AML-193 (cell line): ENCODE data around the gene KRTAP5-2.
A peak's percentile ranks its signal among the peaks of the same experiment; 100 is the strongest.
"Not testable (repeated sequence)": the region's sequence is repeated elsewhere in the genome, so short reads cannot be mapped to it uniquely, and the experiment has no call there.

Experiments used
- DNase-seq, 2 experiments: peaks; one replicate each; lab custom pipeline; 2025; lab: John Stamatoyannopoulos, UW

Gene KRTAP5-2, protein sequence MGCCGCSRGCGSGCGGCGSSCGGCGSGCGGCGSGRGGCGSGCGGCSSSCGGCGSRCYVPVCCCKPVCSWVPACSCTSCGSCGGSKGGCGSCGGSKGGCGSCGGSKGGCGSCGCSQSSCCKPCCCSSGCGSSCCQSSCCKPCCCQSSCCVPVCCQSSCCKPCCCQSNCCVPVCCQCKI

DNA sequence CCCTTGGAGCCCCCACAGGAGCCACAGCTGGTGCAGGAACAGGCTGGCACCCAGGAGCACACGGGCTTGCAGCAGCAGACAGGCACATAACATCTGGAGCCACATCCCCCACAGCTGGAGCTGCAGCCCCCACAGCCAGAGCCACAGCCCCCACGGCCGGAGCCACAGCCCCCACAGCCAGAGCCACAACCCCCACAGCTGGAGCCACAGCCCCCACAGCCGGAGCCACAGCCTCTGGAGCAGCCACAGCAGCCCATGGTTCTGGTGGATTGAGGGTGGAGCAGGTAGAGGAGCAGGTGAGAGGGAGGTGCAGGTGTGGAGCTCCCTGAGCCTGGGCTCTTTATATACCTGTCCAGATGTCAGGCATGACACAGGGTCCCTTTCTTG lies at the start of gene KRTAP5-2:
TSS of gene KRTAP5-2 (minus strand) at position 301 of the 387 bp plus-strand sequence. CDS start at position 257, 44 bp downstream.
- no peak for DNase-seq

DNA sequence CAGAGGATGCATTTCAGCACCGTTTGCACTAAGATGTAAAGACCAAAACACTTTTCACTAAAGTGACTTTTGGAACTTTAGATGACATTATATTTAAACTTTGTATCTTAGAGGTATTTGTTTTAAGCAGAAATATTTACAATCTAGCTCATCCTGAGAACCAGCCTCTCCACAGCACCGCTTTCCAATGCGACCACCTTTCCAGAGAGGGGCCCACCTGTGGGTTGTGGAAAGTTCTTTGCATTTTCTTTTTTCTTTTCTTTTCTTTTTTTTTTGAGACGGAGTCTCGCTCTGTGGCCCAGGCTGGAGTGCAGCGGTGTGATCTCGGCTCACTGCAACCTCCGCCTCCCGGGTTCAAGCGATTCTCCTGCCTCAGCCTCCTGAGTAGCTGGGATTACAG lies 48.4 kb upstream of the KRTAP5-2 start:
- DNase-seq, result not testable (repeated sequence)

DNA sequence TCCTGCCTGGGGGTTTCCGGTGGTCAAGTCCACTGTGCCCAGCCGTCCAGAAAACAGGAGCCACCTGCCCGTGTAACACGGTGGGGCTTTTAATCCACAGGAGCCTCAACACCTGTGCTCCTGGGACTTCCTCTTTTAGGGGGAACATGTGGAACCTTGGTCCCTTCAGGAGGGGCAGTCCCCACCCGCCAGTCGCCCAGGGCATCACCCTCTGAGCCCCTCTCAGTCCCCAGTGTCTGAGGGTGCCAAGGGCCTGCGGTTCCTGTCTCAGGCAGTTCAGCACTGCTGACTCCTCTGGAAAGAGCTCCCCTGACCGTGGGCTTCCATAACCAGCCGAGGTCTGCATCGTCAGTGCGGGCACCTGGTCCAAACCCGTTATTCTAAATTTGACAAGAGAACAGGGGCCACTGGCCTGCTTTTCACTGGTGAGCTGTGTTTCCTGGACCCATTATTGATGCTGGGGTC lies 47.3 kb upstream of the KRTAP5-2 start:
- no peak for DNase-seq

DNA sequence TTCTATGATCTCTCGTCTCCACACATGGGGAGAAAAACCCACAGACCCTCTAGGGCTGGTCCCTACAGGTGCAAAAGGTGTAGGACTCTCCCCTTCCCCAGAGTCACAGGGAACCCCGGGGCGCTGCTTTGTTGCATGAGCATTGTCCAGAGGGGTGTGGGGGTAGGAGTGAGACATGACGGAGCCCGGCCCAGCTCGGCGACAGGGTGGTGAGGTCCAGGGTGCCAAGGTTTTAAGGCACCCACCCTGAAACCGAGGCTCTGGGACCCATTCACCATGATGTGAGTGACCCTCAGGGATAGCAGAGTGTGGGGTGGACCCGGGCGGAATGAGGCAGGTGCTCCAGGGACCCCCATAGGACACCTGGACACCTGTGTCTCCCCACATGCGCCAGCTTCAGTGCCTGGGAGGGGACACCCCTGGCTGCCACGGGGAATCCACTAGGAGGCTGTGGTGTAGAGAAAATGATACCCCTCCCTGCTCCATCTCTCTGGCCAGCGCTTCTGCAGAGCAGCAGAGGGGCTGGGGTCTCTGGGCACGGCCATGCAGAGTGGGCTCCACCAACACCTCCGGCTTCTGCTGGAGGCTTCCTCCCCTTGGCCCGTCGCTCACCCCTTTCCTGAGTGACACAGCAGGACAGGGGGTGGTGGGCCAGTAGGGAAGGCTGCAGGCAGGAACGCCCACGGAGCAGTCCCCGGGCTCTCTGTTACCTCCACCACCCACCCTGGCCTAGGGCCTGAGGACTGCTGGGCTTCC lies 46.7 kb upstream of the KRTAP5-2 start:
- no peak for DNase-seq

DNA sequence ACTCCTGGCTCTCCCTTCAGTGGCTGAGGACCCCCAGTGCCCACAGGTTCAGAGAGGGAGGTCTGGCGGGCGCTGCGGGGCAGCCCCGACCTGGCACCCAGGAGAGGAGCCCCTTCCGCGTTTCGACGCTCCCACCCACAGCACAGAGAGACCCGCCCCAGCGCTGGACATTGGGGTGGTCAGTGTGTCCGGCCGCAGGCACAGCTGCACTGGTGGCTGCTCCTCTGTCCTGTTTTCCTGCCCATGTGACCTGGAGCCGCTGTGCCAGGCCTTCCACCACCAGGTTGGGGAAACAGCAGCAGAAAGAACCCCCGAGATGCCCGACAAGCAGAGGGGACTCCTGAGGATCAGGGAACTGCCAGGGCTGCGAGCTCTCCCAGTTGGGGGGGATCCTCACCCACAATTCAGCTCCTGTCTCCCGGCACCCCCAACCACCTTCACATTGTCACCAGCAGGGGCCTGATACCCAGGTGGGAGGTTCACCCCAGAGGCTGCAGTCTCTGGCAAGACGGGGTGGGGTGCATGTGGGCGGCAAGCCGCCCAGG lies 45.1 kb upstream of the KRTAP5-2 start:
- DNase-seq, result no peak

DNA sequence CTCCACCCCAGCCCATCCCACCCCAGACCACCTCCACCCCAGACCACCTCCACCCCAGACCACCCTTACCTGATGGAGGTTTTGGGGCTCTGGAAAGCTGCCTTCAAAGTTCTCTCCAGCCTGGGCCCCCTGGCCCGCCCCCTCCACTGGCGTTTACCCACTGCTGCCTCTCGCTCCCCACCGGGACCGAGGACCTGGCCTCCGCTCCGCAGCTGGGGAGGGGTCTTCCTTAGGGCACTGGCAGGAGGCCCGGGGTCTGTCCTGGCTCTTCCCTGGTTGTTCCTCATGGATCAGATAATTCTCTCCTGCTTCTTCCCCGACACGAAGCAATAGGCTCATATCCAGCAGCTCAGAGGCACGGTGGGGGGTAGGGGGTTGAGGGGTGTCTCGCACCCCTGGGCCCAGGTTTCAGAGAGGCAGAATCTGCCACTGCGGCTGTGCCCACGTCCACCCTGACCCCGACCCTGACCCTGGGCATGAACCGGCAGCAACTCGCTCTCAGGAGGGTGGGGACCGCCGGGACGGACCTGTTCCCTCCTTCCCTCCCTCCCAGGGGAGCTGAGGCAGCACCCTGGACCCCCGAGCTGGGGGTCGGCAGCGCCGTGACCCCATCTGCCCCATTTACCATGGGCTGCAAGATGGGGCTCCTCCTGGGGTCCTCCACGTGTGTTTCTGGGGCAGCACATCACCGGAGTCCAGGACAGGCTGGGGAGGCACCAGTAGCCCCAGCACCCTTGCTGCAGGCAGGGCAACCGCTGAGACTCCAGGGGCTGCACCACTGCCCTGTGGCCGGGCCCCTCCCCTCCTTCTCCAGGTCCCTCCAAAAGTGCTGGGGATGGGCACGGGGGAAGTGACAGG lies 44.4 kb upstream of the KRTAP5-2 start:
- DNase-seq, result no peak

DNA sequence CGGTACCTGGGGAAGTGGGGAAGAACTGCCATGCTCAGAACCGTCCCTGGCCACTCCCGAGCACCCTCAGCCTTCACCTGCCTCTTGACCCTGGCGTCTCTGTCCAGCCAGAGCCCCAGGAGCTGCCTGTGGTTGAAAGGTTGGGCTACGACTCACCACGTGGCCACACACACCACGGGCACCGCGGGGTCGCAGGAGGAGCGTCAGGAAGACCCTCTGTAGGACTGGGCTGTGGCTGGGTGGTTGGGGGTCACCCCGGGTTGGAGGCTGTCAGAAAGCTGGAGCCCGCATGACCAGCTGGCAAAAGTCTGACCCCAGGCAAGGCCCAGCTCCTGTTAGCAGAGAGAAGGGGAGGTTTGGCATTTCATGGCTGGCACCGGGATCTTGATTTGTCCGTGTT lies 43.0 kb upstream of the KRTAP5-2 start:
- no peak for DNase-seq

DNA sequence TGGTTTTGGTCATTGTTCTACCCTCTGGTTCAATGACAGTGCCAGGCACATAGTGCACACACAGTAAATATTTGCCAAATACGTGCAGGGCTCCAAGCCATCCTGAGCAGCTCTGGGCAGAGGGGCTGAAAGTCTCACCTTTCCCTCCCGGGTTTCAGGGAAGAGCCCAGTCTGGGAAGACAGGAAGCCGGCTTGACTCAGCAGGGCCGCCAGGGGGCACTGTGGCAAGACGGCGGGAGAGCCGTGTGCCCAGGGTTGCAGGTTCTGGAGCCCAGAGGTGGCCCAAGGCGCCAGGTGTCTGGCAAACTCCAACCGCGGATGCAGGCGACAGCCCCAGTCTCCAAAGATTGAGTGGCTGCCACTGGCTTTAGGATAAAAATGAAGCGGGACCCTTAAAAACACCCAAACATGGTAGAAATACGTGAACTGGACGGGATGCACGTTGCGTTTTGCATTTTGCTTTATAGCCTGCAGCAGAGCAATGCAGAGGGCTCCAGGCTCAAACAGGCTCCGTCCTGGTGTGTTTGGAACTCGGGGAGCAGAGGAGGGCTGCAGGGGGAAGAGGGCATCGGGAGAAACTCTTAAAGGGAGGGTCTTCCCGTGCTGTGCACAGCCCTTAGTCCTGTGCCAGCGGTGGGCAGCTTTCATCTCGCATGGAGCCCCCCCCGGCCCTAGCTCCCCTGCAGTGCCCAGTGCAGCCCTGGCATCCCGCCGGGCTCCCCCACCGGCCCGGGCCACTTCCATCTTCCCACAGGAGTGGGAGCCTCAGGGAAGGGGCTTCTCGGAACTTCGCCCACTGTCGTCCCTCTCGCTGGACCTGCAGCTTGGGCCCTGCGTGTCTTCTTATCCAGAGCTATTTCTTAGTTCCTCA lies 42.2 kb upstream of the KRTAP5-2 start:
- peak in 1 of 2 experiments; percentile 3 for DNase-seq

DNA sequence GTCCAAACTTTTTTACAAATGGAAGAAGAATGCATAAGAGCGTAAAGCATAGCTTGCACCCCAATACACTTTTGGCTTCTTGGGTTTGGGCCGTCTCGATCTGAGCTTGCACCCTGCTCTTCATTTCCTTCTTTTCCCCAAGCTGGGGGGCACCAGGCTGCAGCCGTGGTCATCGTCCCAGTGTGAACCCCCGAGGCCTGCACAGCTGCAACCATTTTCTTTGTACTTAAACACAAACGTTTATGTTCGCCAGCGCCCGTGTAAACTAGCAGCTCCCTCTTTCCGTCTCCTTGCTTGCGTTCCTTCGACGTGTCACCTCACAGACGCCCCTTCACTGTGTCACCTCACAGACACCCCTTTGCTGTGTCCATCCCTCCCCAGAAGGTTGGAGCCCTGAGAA lies 41.6 kb upstream of the KRTAP5-2 start:
- DNase-seq, result no peak

DNA sequence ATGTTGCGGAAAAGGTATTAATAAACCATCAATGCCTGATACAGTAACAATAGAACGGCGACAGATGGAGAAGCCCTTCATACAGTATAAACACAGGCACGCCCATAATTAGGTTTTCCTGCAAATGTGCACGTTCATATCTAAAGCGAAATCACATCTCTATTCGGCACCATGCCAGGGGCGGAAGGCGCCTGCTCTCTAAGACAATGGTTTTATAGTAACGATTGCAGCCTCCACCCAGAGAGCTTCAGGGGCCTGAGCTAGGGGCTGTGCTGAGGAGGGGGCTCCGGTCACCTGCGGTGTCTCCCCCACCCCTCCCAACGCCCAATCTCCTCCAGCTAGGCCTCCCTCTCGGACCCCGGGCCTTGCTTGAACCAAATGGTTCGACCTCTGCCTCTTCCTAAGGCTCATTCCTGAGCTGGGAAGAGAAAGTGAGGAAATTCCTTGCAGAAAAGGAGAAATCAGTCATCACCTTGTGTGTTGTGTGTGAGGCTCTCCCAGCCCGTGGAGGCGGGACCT lies 41.1 kb upstream of the KRTAP5-2 start:
- DNase-seq, result no peak

DNA sequence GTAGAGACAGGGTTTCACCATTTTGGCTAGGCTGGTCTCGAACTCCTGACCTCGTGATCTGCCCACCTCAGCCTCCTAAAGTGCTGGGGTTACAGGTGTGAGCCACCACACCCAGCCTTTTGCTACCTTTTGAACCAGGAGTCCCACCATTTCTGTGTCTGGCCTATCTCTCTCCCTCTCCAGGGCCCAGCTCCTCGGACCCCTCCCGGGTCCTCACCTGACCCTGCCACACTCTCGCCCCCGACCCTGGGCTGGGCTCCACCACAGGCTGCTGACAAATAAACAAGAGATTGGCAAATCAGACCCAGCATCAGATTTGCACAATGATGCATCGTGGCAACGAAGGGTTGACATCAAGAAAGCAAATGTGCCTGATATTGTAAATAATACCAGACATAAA lies 40.2 kb upstream of the KRTAP5-2 start:
- DNase-seq, result no peak

DNA sequence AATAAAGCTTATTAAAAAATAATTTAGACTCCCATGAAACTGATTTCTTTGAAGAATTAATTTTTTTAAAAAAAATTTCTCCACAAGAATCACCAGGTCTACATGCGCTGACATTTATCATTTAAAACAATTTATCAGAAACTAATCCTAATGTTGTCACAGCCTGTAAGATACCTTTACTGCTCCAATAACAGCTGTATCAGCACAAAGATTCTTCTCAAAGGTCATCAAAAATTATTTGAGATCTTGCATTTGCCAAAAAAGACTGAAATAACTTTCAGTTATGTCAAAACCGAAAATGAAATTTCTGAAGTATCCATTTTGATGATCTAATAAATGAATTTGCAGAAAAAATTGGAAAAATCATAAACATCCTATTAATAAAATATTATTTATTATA lies 39.5 kb upstream of the KRTAP5-2 start:
- no peak for DNase-seq

DNA sequence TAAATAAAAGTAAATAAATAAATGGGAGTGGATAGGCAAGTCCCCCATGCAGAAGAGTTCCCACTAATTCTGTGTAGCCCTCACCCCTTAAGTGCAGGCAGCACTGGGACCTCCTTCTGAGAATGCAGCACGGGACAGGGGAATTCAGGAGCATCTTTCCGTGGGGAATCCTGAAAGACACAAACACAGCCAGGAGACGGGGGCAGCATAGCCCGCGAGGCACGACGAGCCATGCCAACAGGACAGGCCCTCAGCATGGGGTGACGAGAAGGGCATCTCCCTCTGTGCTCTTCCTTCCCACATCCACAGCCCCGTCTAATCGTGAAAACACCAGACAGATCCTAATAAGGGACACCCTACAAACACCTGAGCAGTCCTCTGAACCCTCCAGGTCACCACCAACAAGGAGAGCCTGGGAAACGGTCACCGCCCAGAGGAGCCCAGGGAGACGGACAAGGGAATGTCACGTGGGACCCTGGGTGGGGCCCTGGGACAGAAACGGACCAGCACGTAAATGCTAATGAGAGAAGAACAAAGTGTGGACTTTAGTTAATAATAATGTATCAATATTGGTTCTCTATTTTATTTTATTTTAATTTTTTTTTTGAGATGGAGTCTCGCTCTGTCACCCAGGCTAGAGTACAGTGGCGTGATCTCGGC lies 38.3 kb upstream of the KRTAP5-2 start:
- DNase-seq, result no peak

DNA sequence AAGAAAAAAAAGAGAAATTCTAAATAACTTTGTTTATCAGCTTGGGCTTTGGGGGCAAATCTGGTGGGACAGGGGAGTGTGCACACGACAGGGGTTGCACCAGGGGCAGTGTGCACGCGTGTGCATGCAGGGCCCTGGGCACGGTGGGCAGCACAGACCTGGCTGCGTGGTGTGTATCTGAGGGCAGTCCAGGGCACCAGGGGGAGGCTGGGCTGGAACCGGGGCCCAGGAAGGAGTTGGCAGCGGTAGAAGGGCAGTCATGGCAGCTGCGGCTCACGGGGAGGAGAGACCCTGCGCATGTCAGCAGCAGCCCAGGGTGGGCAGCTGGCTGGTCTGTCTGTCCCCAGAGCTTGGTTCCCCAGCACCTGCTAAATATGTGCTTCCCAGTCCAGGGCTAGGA lies 35.8 kb upstream of the KRTAP5-2 start:
- DNase-seq, result no peak

DNA sequence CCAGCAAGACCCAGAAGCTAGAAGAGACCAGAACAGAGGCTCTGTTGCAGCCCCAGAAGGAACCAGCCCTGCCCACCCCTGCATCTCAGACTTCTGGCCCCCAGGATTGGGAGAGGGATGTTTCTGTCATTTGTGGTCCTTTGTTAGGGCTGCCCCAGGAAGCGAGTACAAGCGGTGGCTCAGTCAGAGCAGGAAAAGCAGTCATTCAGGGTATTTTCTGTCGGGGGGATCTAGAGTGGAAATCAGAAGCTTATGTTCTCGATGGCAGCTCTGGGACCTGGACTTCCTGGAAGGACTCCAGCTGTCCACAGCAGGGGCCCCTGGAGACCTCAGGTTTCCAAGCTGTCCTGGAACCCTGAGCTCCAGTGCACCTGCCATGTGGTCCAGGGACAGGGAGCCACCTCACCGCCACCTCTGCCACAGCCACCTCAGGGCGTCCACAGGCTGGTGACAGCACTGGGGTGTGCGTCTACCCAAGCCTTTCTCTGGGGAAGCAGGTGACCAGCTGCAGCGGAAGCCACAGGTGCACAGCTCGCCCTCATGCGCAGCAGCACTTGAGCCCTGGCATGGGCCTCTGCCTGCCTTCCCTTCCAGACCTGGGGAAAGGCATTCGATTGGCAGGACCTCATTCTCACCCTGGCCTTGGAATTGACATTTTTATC lies 34.1 kb upstream of the KRTAP5-2 start:
- no peak for DNase-seq

DNA sequence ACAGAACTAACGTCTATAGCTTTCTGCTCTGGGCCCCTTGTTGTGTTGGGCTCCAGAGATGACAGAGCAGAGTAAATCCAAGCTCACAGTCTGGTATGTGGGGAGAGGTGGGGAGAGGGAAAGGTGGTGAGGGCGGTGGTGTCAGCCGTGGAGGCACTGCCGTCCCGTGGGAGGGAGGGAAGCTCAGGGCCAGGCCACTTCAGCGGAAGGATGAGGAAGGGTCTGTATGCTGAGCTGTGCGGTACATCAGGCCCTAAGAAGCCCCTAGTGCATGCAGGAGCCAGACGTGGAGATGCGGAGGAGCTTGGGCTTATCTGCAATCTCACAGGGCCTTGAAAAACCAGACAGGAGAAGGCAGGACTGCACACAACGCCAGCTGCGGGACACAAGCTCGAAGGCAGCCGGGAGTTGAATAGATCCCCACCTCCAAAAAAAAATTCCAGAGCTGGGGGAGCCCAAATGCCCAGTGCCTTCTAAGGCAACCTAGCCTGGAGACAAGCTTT lies 33.0 kb upstream of the KRTAP5-2 start:
- DNase-seq, result no peak

DNA sequence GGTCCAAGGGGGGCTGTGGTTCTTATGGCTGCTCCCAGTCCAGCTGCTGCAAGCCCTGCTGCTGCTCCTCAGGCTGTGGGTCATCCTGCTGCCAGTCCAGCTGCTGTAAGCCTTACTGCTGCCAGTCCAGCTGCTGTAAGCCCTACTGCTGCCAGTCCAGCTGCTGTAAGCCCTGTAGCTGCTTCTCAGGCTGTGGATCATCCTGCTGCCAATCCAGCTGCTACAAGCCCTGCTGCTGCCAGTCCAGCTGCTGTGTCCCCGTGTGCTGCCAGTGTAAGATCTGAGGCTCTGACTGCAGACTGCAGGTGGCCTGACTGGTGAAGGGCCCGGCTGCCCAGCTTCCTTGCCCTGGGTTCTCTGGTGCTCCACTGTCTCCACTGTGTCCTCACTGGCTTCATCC lies 32.2 kb upstream of the KRTAP5-2 start:
- no peak for DNase-seq

DNA sequence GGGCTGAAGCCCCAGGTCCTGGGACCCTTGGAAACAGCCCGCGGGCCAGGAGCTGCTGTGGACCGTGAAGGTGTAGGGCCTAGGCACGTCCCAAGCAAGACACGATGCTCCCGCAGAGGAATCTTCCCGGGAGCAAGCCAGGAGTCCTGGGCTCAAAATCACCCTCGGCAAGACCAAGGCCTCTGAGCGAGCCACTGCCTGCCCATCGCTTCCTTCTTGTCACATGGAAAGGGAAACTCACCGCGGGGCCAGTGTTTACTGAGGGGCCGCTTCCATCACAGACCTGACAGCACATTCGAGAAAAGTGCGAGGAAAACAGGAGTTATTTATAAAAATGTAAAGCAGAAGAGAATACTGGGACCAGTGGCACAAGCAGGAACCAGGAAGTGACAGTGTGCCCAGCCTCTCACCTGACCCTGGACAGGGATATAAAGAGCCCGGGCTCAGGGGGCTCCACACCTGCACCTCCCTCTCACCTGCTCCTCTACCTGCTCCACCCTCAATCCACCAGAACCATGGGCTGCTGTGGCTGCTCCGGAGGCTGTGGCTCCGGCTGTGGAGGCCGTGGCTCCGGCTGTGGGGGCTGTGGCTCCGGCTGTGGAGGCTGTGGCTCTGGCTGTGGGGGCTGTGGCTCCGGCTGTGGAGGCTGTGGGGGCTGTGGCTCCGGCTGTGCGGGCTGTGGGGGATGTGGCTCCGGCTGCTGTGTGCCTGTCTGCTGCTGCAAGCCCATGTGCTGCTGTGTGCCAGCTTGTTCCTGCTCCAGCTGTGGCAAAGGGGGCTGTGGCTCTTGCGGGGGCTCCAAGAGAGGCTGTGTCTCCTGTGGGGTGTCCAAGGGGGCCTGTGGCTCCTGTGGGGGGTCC lies 31.5 kb upstream of the KRTAP5-2 start, which contains the start of gene KRTAP5-5:
TSS of gene KRTAP5-5 (plus strand) at position 450 of the 860 bp plus-strand sequence. CDS start at position 516, 66 bp downstream.
- DNase-seq, result no peak
